GM18499 (cell line): Measurements from ENCODE around the gene PTCH2.
"Not testable (repeated sequence)": the region's sequence is repeated elsewhere in the genome, so short reads cannot be mapped to it uniquely, and the experiment has no call there.

Source experiments
- ATAC-seq: cut with Tn5 transposase; IDR thresholded peaks from one replicate; pipeline ENCODE4 v1.9.1; 2021; ENCODE audit warnings: moderate number of reproducible peaks; ENCODE audit not compliant: insufficient read depth, unreplicated experiment

The PTCH2 gene

GRCh38 chr1:44805311-44806024 lies 37.6 kb downstream of the PTCH2 start:
- ATAC-seq, result no peak

- ATAC-seq, result no peak
These were observed 39.5 kb downstream of the PTCH2 start for GRCh38 chr1:44803312-44804095.

- ATAC-seq, result no peak
These were observed 40.1 kb downstream of the PTCH2 start for GRCh38 chr1:44803062-44803311.

- no peak for ATAC-seq
These were observed 40.6 kb downstream of the PTCH2 start for GRCh38 chr1:44802306-44803061.

GRCh38 chr1:44801491-44802305 lies 41.4 kb downstream of the PTCH2 start:
- no peak for ATAC-seq

GRCh38 chr1:44799770-44800584 lies 43.1 kb downstream of the PTCH2 start, which contains the start of gene PLK3:
PLK3 (plus strand) TSS chr1:44800377; CDS start chr1:44800464, 87 bp downstream.
- ATAC-seq, result peak; percentile 56

- ATAC-seq, result no peak
These were observed 44.3 kb downstream of the PTCH2 start for GRCh38 chr1:44798481-44799365.

GRCh38 chr1:44797886-44798285 lies 45.2 kb downstream of the PTCH2 start:
- not testable (repeated sequence) for ATAC-seq

GRCh38 chr1:44792736-44793502 lies 50.1 kb downstream of the PTCH2 start:
- ATAC-seq, result no peak

GRCh38 chr1:44790968-44791801 lies 51.9 kb downstream of the PTCH2 start:
- ATAC-seq, result no peak

GRCh38 chr1:44788120-44788860 lies 54.8 kb downstream of the PTCH2 start, which contains the start of gene BEST4:
BEST4 (minus strand) TSS chr1:44788170; CDS start chr1:44787705, 465 bp downstream.
- no peak for ATAC-seq

- no peak for ATAC-seq
These were observed 55.5 kb downstream of the PTCH2 start for GRCh38 chr1:44787506-44787905.

- no peak for ATAC-seq
These were observed 56.1 kb downstream of the PTCH2 start for GRCh38 chr1:44786841-44787426.

- ATAC-seq, result no peak
These were observed 56.8 kb downstream of the PTCH2 start for GRCh38 chr1:44786138-44786840.

GRCh38 chr1:44785501-44786137 lies 57.4 kb downstream of the PTCH2 start:
- ATAC-seq, result no peak
